SJSA1 (cell line): ENCODE measurements around the gene FAAP20. TPM values are rescaled to one million over a fixed set of nuclear protein-coding genes. Genes with fewer than 3 reads are reported as not detected.
"Not testable (repeated sequence)": the region's sequence is repeated elsewhere in the genome, so short reads cannot be mapped to it uniquely, and the experiment has no call there.

Source experiments
- DNase-seq, 2 experiments: peaks; one replicate each; pipeline ENCODE4 v3.0.0-alpha.2; 2015 to 2020; ENCODE audit warnings: low spot score in 2 of 2, low read depth in 1 of 2
- H3K27ac ChIP-seq: fragments of 250-450 bp; sonication (Bioruptor Pico); 2 replicates; pipeline ENCODE4 v1.5.1; 2020; ENCODE audit warnings: mild to moderate bottlenecking, moderate library complexity
- H3K27me3 ChIP-seq: fragments of 250-450 bp; sonication (Bioruptor Pico); replicated peaks from 2 replicates; pipeline ENCODE4 v1.5.1; 2020; ENCODE audit warnings: mild to moderate bottlenecking, moderate library complexity
- H3K36me3 ChIP-seq: fragments of 250-450 bp; sonication (Bioruptor Pico); 2 replicates; pipeline ENCODE4 v1.5.1; 2020; ENCODE audit warnings: mild to moderate bottlenecking
- H3K4me1 ChIP-seq: fragments of 250-450 bp; sonication (Bioruptor Pico); replicated peaks from 2 replicates; pipeline ENCODE4 v1.6.1; 2021; ENCODE audit warnings: mild to moderate bottlenecking
- H3K4me3 ChIP-seq: fragments of 250-450 bp; sonication (Bioruptor Pico); 2 replicates; pipeline ENCODE4 v1.5.1; 2020; ENCODE audit warnings: mild to moderate bottlenecking
- H3K9me3 ChIP-seq: fragments of 250-450 bp; sonication (Bioruptor Pico); replicated peaks from 2 replicates; pipeline ENCODE4 v1.5.1; 2020; ENCODE audit warnings: mild to moderate bottlenecking
- total RNA-seq: library from RNA; depleted of rRNA; stranded (reverse); fragments of >200 nt; shearing (Covaris generic); gene quantifications from 2 replicates; pipeline ENCODE4 v1.2.3, GENCODE V29; 2014; rRNA removed

FAAP20 gene
- total RNA-seq, 1 experiment from 2014 or later: 39.2 TPM

DNA sequence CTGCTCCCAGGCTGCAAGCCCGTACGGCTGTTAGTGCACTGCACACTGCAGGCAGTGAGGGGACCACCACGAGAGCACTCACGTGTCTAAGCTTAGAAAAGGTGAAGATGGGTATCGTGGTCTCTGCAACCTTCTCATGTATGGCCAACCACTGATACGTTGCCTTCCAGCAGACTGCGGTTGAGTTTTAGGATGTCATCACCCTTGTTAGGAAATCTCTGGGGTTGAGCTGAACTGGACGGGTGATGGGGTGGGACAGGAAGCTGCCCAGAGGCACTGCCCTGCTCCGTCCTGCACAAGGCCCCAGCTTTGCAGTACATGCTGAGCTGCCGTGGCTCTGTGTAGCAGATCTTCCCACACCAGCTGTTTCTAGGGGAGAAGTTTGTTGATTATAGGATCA is 43.3 kb downstream of the FAAP20 start:
- H3K4me1 ChIP-seq: no peaks in the 10 kb centered on the region
- no peak for DNase-seq
- no peaks in the 10 kb centered on the region for H3K36me3 ChIP-seq
- no peak overlapping the region for H3K4me3 ChIP-seq
- no peaks in the 10 kb centered on the region for H3K9me3 ChIP-seq
- no peak overlapping the region for H3K27ac ChIP-seq
- no peaks in the 10 kb centered on the region for H3K27me3 ChIP-seq

DNA sequence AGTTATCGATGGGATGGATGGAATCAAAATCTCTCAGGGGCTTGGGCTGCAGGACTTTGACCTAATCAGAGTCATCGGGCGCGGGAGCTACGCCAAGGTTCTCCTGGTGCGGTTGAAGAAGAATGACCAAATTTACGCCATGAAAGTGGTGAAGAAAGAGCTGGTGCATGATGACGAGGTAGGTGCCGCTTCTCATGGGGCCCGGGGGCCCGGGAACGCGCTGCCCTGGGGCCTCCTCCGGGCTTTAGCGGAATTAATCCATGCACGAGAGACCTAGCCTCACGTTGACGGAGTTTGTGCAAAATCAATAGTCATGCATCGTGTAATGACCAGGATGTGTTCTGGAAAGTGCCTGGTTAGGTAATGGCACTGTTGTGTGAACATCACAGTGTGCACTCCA is 43.8 kb downstream of the FAAP20 start:
- no peak for DNase-seq
- Histone ChIP-seq H3K4me3 (no peak overlapping the region), H3K27ac (no peak overlapping the region), H3K4me1 (no peaks in the 10 kb centered on the region), H3K9me3 (no peaks in the 10 kb centered on the region), H3K27me3 (no peaks in the 10 kb centered on the region), H3K36me3 (no peaks in the 10 kb centered on the region)

DNA sequence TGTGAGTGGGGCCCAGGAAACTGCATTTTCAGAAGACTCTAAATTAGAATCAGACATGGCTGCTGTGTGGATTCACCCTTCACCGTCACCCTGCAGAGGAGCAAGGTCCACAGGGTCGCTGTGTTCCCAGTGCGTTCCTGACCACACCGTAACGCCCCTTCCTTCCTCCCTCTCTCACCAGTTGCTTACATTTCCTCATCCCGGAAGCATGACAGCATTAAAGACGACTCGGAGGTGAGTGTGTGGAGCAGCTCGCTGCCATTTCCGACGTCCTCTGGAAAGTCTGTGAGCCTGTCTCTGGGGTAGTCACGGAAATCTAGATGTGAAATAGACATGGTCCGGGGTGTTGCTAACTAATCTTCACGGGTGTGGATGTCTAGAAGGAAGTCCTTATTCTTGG is 45.9 kb downstream of the FAAP20 start:
- no peak overlapping the region for H3K4me3 ChIP-seq
- DNase-seq: no peak

DNA sequence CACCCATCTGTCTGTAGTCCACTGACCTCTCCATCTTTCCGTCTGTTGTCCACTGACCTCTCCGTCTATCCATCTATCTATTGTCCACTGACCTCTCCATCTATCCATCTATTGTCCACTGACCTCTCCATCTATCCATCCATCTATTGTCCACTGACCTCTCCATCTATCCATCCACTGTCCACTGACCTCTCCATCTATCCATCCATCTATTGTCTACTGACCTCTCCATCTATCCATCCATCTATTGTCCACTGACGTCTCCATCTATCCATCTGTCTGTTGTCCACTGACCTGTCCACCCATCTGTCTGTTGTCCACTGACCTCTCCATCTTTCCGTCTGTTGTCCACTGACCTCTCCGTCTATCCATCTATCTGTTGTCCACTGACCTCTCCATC is 46.7 kb downstream of the FAAP20 start:
- H3K9me3 ChIP-seq, H3K4me1 ChIP-seq, DNase-seq, H3K36me3 ChIP-seq, H3K27me3 ChIP-seq, H3K27ac ChIP-seq, H3K4me3 ChIP-seq: not testable (repeated sequence)

More for the DNA sequence above, 45.9 kb downstream of the FAAP20 start:
- H3K27ac ChIP-seq: no peak overlapping the region
- H3K9me3 ChIP-seq: no peaks in the 10 kb centered on the region
- H3K36me3 ChIP-seq: no peaks in the 10 kb centered on the region
- no peaks in the 10 kb centered on the region for H3K4me1 ChIP-seq
- no peaks in the 10 kb centered on the region for H3K27me3 ChIP-seq

DNA sequence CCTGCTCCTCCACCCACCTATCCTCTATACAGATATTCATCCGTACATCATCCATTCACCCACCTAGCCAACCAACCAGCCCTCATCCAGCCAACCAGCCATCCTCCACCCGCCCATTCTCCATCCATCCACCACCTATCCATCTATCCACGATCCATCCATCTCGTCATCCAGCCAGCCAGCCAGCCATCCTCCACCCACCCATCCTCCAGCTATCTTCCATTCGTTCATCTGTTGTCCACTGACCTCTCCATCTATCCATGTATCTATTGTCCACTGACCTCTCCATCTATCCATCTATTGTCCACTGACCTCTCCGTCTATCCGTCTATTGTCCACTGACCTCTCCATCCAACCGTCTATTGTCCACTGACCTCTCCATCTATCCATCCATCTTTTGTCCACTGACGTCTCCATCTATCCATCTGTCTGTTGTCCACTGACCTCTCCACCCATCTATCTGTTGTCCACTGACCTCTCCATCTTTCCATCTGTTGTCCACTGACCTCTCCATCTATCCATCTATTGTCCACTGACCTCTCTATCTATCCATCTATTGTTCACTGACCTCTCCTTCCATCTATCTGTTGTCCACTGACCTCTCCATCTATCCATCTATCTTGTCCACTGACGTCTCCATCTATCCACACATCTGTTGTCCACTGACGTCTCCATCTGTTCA is 47.6 kb downstream of the FAAP20 start:
- H3K36me3 ChIP-seq: no peaks in the 10 kb centered on the region
- no peaks in the 10 kb centered on the region for H3K9me3 ChIP-seq
- no peaks in the 10 kb centered on the region for H3K27me3 ChIP-seq
- H3K4me1 ChIP-seq: no peaks in the 10 kb centered on the region
- H3K27ac ChIP-seq: no peak overlapping the region
- H3K4me3 ChIP-seq: no peak overlapping the region
- no peak for DNase-seq

DNA sequence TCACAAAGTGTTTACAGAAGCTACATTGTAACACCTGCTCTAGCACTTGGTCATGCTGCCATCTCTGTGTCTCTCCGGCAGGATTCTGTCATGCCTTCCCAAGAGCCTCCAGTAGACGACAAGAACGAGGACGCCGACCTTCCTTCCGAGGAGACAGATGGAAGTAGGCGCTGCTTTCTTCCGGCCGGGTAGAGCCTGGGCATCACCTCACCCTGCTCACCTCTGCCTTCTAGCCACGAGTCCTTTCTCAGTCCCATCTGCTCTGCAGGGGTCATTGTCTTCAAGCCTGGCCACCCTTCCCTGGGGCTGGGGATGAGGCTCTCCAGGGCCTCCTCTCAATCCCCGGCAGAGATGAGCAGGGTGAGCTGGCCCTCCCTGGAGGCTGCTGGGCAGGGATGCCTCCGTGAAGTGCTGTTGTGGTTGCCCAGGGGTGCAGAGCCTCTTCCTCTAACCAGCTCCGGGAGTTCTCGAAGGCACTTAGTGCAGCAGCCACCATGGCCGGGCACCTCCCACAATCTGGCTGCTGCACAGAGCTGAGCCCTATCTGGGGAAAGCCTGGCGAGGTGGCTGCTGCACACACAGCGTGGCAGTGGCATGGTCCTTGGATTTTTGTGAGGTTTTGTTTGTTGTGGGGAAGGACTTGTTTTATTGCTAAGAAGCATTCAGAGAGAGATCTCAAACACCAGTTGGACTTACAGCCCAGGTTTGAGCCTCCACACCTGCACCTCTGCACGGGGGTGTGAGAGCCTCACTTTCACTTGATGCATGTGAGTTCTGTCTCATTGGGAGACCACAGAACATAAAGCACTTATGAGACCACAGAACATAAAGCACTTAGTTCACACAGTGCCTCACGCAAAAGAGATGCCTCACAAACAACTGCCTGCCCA is 48.4 kb downstream of the FAAP20 start:
- DNase-seq: no peak

DNA sequence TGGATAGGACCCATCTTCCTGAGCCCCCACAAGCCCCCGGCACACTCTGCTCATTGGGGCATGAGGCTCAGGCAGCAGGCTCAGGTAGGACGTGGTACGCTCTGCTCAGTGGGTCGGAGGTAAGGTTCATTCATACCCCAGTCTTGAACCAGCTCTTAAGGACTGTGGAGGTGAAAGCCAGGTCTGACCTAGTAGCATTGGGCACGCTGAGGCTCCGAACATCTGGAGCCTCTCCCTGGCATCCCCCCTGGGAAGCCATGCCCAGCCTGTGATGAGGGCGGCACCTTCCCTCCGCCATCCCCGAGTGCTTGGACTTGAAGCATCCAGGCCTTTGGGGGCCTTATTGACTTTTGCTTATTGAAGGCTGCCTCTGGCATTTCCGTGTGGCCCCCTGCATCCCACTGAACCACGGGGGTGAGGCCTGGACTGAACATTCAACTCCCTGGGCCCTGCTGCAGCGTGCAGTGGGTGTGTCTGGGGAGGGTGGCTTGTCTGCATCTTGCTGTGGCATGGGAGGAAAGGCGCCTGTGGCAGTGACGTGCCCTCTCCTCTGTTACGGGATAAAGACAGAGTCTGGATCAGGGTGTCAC is 50.0 kb downstream of the FAAP20 start:
- Histone ChIP-seq H3K9me3 (no peaks in the 10 kb centered on the region), H3K4me1 (peaks cover 11% of the 10 kb centered on the region), H3K27ac (no peak overlapping the region), H3K36me3 (no peaks in the 10 kb centered on the region), H3K4me3 (no peak overlapping the region), H3K27me3 (no peaks in the 10 kb centered on the region)
- no peak for DNase-seq

More for the DNA sequence above, 48.4 kb downstream of the FAAP20 start:
- Histone ChIP-seq H3K4me1 (no peaks in the 10 kb centered on the region), H3K27ac (no peak overlapping the region), H3K27me3 (no peaks in the 10 kb centered on the region), H3K36me3 (no peaks in the 10 kb centered on the region), H3K4me3 (no peak overlapping the region), H3K9me3 (no peaks in the 10 kb centered on the region)

DNA sequence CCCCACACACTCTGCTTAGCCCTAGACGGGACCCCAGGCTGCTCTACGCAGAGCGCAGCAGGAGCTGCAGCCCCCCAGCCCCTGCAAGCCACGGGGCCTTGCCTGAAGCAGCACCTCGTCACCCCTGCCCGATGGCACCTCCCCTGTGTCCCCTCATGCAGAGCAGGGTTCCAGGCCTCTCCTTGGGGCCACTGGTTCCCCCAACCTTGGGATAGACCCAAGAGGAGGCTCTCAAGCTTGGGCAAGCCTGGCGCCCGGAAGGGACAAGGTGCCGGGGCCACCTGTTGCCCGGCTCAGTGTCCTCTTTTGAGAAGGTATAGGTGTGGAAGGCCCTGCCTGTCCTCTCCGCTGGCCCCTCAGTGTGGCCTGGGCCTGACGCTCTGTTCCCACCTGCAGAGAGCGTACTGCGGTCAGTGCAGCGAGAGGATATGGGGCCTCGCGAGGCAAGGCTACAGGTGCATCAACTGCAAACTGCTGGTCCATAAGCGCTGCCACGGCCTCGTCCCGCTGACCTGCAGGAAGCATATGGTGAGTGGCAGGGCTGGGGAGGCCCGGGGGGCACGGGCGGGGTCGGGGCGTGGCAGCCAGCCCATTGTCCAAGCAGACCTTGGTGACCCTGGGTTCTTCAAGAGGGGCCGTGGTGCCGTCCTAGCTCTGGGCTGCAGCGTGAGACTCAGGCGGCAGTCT is 50.6 kb downstream of the FAAP20 start:
- Histone ChIP-seq H3K36me3 (no peaks in the 10 kb centered on the region), H3K27me3 (no peaks in the 10 kb centered on the region), H3K9me3 (no peaks in the 10 kb centered on the region), H3K4me1 (peaks cover 12% of the 10 kb centered on the region), H3K27ac (no peak overlapping the region), H3K4me3 (no peak overlapping the region)
- no peak for DNase-seq

DNA sequence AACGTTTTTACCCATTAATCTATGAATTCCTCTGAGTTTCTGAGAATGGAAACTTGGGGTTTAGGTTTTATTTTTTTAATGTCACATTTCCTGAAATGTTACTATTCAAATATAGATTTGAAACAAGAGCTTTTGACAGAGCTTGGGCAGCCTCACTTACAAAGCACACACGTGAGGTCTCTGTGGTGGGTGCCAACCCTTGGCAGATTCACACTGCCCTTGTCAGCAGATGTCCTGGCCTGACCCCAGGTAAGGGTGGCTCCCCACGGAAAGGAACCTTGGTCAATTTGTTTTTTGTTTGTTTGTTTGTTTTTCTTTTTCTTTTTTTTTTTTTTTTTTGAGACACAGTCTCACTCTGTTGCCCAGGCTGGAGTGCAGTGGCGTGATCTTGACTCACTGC is 53.5 kb downstream of the FAAP20 start:
- Histone ChIP-seq H3K36me3 (no peaks in the 10 kb centered on the region), H3K27ac (no peak overlapping the region), H3K4me3 (no peak overlapping the region), H3K4me1 (peaks cover 18% of the 10 kb centered on the region), H3K9me3 (no peaks in the 10 kb centered on the region), H3K27me3 (no peaks in the 10 kb centered on the region)
- DNase-seq: no peak

Other genes with a start within 250 kb of the FAAP20 start
- not detected in 2 replicates for gene CFAP74, start 191.0 kb downstream of the FAAP20 start, total RNA-seq
- not detected in 2 replicates for gene GABRD, start 175.4 kb downstream of the FAAP20 start, total RNA-seq
- gene PRKCZ, start 144.4 kb downstream of the FAAP20 start, total RNA-seq: 0.58 and 6.9 TPM in 2 replicates
- gene SKI, start 33.5 kb upstream of the FAAP20 start, total RNA-seq: 9.6 and 24.3 TPM in 2 replicates
- gene MORN1, start 196.8 kb upstream of the FAAP20 start, total RNA-seq: 2.3 and 5.0 TPM in 2 replicates
- gene RER1, start 197.1 kb upstream of the FAAP20 start, total RNA-seq: 90.3 and 269 TPM in 2 replicates
- 29.3 and 37.3 TPM in 2 replicates for gene PEX10, start 217.8 kb upstream of the FAAP20 start, total RNA-seq